ENCODE measurements around the gene SMS.

- no peak for TF ChIP-seq POLR2AphosphoS5 (IDR thresholded peaks at IDR 0.05; ENCODE audit: low read depth)
- no peak for TF ChIP-seq CTCF (IDR thresholded peaks at IDR 0.05; ENCODE audit: insufficient read depth, low read length)
- TF ChIP-seq REST (IDR thresholded peaks at IDR 0.05; ENCODE audit: insufficient replicate concordance, low read depth): no peak
Observed at GRCh38 chrX:21926116-21926515, 14.4 kb upstream of the SMS start.
